Central memory CD8-positive, alpha-beta T cell (primary cell): Measurements from ENCODE around the gene GCSAM.
"Not testable (repeated sequence)": the region's sequence is repeated elsewhere in the genome, so short reads cannot be mapped to it uniquely, and the experiment has no call there.

Source experiments
- ATAC-seq: fragments of 150-1000 bp; cut with Tn5 transposase; replicated peaks from 2 replicates; pipeline ENCODE4 v1.10.0; 2022; ENCODE audit warnings: mild to moderate bottlenecking, moderate FRiP score, moderate number of reproducible peaks; ENCODE audit not compliant: poor library complexity, severe bottlenecking; ENCODE audit errors: extremely low read depth
- DNase-seq, 2 donors: peaks; one replicate each; pipeline ENCODE4 v3.0.0; 2021; ENCODE audit warnings: low spot score in 2 of 2
- H3K27ac Mint-ChIP-seq: one replicate; pipeline ENCODE4 v1.8.0; 2022; ENCODE audit warnings: low read depth, mild to moderate bottlenecking, moderate library complexity, mixed read lengths
- H3K27me3 Mint-ChIP-seq: one replicate; pipeline ENCODE4 v1.8.0; 2022; ENCODE audit warnings: mixed read lengths
- H3K36me3 Mint-ChIP-seq: one replicate; pipeline ENCODE4 v1.8.0; 2022; ENCODE audit warnings: mild to moderate bottlenecking, moderate library complexity, mixed read lengths; ENCODE audit not compliant: insufficient read depth
- H3K4me1 Mint-ChIP-seq: one replicate; pipeline ENCODE4 v1.8.0; 2022; ENCODE audit warnings: mixed read lengths
- H3K4me3 Mint-ChIP-seq: one replicate; pipeline ENCODE4 v1.8.0; 2022; ENCODE audit warnings: mild to moderate bottlenecking, moderate library complexity, mixed read lengths
- H3K9me3 Mint-ChIP-seq: one replicate; pipeline ENCODE4 v1.8.0; 2022; ENCODE audit warnings: mixed read lengths

Gene GCSAM

GRCh38 chr3:112074006-112074405 is 59.0 kb downstream of the GCSAM start:
- Mint-ChIP-seq H3K9me3 (no peaks in the 10 kb centered on the region), H3K4me3 (no peak overlapping the region), H3K4me1 (no peaks in the 10 kb centered on the region), H3K27ac (no peak overlapping the region), H3K36me3 (no peaks in the 10 kb centered on the region), H3K27me3 (peaks cover 29% of the 10 kb centered on the region)
- DNase-seq: no peak
- no peak for ATAC-seq

GRCh38 chr3:112072387-112073060 is 60.5 kb downstream of the GCSAM start:
- Mint-ChIP-seq H3K27me3 (peaks cover 44% of the 10 kb centered on the region), H3K4me3 (peak overlapping the region; percentile 58)
- not testable (repeated sequence) for H3K36me3 Mint-ChIP-seq, H3K9me3 Mint-ChIP-seq, H3K4me1 Mint-ChIP-seq, H3K27ac Mint-ChIP-seq
- ATAC-seq (peak; percentile 32), DNase-seq (peak; percentile 17 to 27)
